ENCODE measurements around the gene PIP4K2C.

- TF ChIP-seq CTCF (IDR thresholded peaks at IDR 0.05), result no peak
- no peak for TF ChIP-seq EP300 (IDR thresholded peaks at IDR 0.05; ENCODE audit: low read depth)
- TF ChIP-seq POLR2A (IDR thresholded peaks at IDR 0.05), result no peak
- TF ChIP-seq POLR2AphosphoS5 (IDR thresholded peaks at IDR 0.05), result no peak
Observed at GRCh38 chr12:57631566-57632072, 40.6 kb downstream of the PIP4K2C start.
